H9 (cell line): ENCODE measurements around the gene ASB18. TPM values are rescaled to one million over a fixed set of nuclear protein-coding genes. Genes with fewer than 3 reads are reported as not detected.

Experiments used
- DNase-seq: peaks from one replicate; pipeline ENCODE4 v3.0.0-alpha.2; 2017
- H2AFZ ChIP-seq: one replicate; pipeline ENCODE4 v1.6.1; 2013; ENCODE audit warnings: mild to moderate bottlenecking, low read length, control low read depth, moderate library complexity
- H2AK5ac ChIP-seq: 2 replicates; pipeline ENCODE4 v1.6.1; 2013; ENCODE audit warnings: low read length, control low read depth, mixed read lengths; ENCODE audit not compliant: insufficient read length
- H2BK120ac ChIP-seq: one replicate; pipeline ENCODE4 v1.6.1; 2013; ENCODE audit warnings: low read depth, mild to moderate bottlenecking, low read length, control low read depth, inconsistent platforms; ENCODE audit not compliant: poor library complexity, severe bottlenecking
- H2BK12ac ChIP-seq: 2 replicates; pipeline ENCODE4 v1.6.1; 2013; ENCODE audit warnings: low read length, control low read depth, mixed read lengths, low read depth; ENCODE audit not compliant: insufficient read length
- H2BK15ac ChIP-seq: 2 replicates; pipeline ENCODE4 v1.6.1; 2013; ENCODE audit warnings: low read depth, low read length, control low read depth
- H2BK20ac ChIP-seq: one replicate; pipeline ENCODE4 v1.6.1; 2013; ENCODE audit warnings: low read depth, mild to moderate bottlenecking, low read length, control low read depth, inconsistent platforms; ENCODE audit not compliant: poor library complexity, severe bottlenecking
- H2BK5ac ChIP-seq: 2 replicates; pipeline ENCODE4 v1.6.1; 2013; ENCODE audit warnings: low read length, control low read depth, mixed read lengths; ENCODE audit not compliant: insufficient read length
- H3K14ac ChIP-seq: 2 replicates; pipeline ENCODE4 v1.6.1; 2013; ENCODE audit warnings: low read length, control low read depth; ENCODE audit not compliant: insufficient read depth
- H3K18ac ChIP-seq: 2 replicates; pipeline ENCODE4 v1.6.1; 2013; ENCODE audit warnings: low read depth, mild to moderate bottlenecking, mixed read lengths, low read length, control low read depth; ENCODE audit not compliant: insufficient read length
- H3K23ac ChIP-seq: 2 replicates; pipeline ENCODE4 v1.6.1; 2013; ENCODE audit warnings: low read length, control low read depth, mixed read lengths, low read depth; ENCODE audit not compliant: insufficient read length
- H3K23me2 ChIP-seq: 2 replicates; pipeline ENCODE4 v1.6.1; 2013; ENCODE audit warnings: low read depth, mild to moderate bottlenecking, mixed read lengths, low read length, control low read depth; ENCODE audit not compliant: insufficient read length, poor library complexity, severe bottlenecking
- H3K27ac ChIP-seq: 2 replicates; pipeline ENCODE4 v1.5.1; 2013; ENCODE audit warnings: low read length, control low read depth, mixed read lengths, low read depth; ENCODE audit not compliant: insufficient read length
- H3K27me3 ChIP-seq: 2 replicates; pipeline ENCODE4 v1.6.1; 2013; ENCODE audit warnings: low read length, control low read depth, inconsistent platforms; ENCODE audit not compliant: insufficient read depth
- H3K4ac ChIP-seq: 2 replicates; pipeline ENCODE4 v1.6.1; 2013; ENCODE audit warnings: low read depth, mild to moderate bottlenecking, control low read depth, inconsistent platforms, low read length, moderate library complexity
- H3K4me1 ChIP-seq: 2 replicates; pipeline ENCODE4 v1.6.1; 2013; ENCODE audit warnings: low read length, control low read depth, inconsistent platforms; ENCODE audit not compliant: insufficient read depth
- H3K4me2 ChIP-seq: 2 replicates; pipeline ENCODE4 v1.6.1; 2013; ENCODE audit warnings: low read length, control low read depth, mixed read lengths; ENCODE audit not compliant: insufficient read length, insufficient read depth
- H3K56ac ChIP-seq: 2 replicates; pipeline ENCODE4 v1.6.1; 2013; ENCODE audit warnings: low read depth, mild to moderate bottlenecking, mixed read lengths, low read length, control low read depth; ENCODE audit not compliant: insufficient read length
- H3K79me1 ChIP-seq: 2 replicates; pipeline ENCODE4 v1.6.1; 2013; ENCODE audit warnings: low read depth, mild to moderate bottlenecking, moderate library complexity, low read length, control low read depth, inconsistent platforms; ENCODE audit not compliant: insufficient read depth, poor library complexity, severe bottlenecking
- H3K79me2 ChIP-seq: 2 replicates; pipeline ENCODE4 v1.6.1; 2013; ENCODE audit warnings: low read length, control low read depth, inconsistent platforms; ENCODE audit not compliant: insufficient read depth
- H3K9ac ChIP-seq: 2 replicates; pipeline ENCODE4 v1.6.1; 2013; ENCODE audit warnings: low read length, control low read depth, mixed read lengths; ENCODE audit not compliant: insufficient read length; ENCODE audit errors: extremely low read depth
- H3K9me3 ChIP-seq: one replicate; pipeline ENCODE4 v1.6.1; 2013; ENCODE audit warnings: low read depth, low read length, inconsistent platforms; ENCODE audit not compliant: control insufficient read depth
- H3T11ph ChIP-seq: one replicate; pipeline ENCODE4 v1.6.1; 2013; ENCODE audit warnings: mild to moderate bottlenecking, low read length, control low read depth, inconsistent platforms
- H4K20me1 ChIP-seq: one replicate; pipeline ENCODE4 v1.6.1; 2013; ENCODE audit not compliant: control insufficient read depth, insufficient read length, insufficient read depth
- H4K5ac ChIP-seq: 2 replicates; pipeline ENCODE4 v1.6.1; 2013; ENCODE audit warnings: low read depth, mild to moderate bottlenecking, mixed read lengths, low read length, control low read depth; ENCODE audit not compliant: insufficient read length
- H4K8ac ChIP-seq: replicated peaks from 2 replicates; pipeline ENCODE4 v1.6.1; 2013; ENCODE audit warnings: low read length, control low read depth, mixed read lengths, low read depth; ENCODE audit not compliant: insufficient read length
- H4K91ac ChIP-seq: 2 replicates; pipeline ENCODE4 v1.6.1; 2013; ENCODE audit warnings: low read depth, mild to moderate bottlenecking, moderate library complexity, mixed read lengths, low read length, control low read depth; ENCODE audit not compliant: insufficient read length
- H3K27ac Mint-ChIP-seq, 3 experiments: 2 replicates in 2 of 3; 3 replicates in 1 of 3; pipeline ENCODE4 v1.8.0; 2020 to 2021; ENCODE audit warnings: mixed read lengths in 3 of 3, mild to moderate bottlenecking in 1 of 3, moderate library complexity in 1 of 3
- H3K27me3 Mint-ChIP-seq: 2 replicates; pipeline ENCODE4 v1.8.0; 2021; ENCODE audit warnings: low read depth, mild to moderate bottlenecking, moderate library complexity, mixed read lengths
- H3K36me3 Mint-ChIP-seq, 3 experiments: 2 replicates in 2 of 3; 3 replicates in 1 of 3; pipeline ENCODE4 v1.8.0; 2020 to 2021; ENCODE audit warnings: low read depth in 3 of 3, mixed read lengths in 3 of 3; ENCODE audit not compliant: insufficient read depth in 1 of 3
- H3K4me1 Mint-ChIP-seq, 2 experiments: 2 replicates each; pipeline ENCODE4 v1.8.0; 2020; ENCODE audit warnings: mixed read lengths in 2 of 2
- H3K4me3 Mint-ChIP-seq, 2 experiments: 2 replicates in 1 of 2; 3 replicates in 1 of 2; pipeline ENCODE4 v1.8.0; 2020 to 2021; ENCODE audit warnings: mild to moderate bottlenecking in 2 of 2, mixed read lengths in 2 of 2, moderate library complexity in 1 of 2
- H3K9me3 Mint-ChIP-seq, 2 experiments: 2 replicates in 1 of 2; 3 replicates in 1 of 2; pipeline ENCODE4 v1.8.0; 2020; ENCODE audit warnings: mild to moderate bottlenecking in 2 of 2, mixed read lengths in 2 of 2, moderate library complexity in 1 of 2
- WGBS: extraction: QIAGEN DNeasy Blood & Tissue Kit; methylation state at CpG from one replicate; pipeline ENCODE4 v1.1.7; 2013; ENCODE audit warnings: missing lambda C conversion rate, low lambda C conversion rate, mixed read lengths; ENCODE audit not compliant: insufficient read length; ENCODE audit errors: extremely low coverage; 5-methylcytosine and 5-hydroxymethylcytosine counted together
- total RNA-seq: library from RNA; stranded (reverse); gene quantifications from 2 replicates; pipeline ENCODE4 v1.2.1, GENCODE V29; 2021
- TF ChIP-seq, protein P1 (sequence below): fragments of 200-600 bp; sonication (generic); conservative IDR thresholded peaks from 3 replicates; pipeline ENCODE4 v1.8.0; 2021; ENCODE audit warnings: antibody characterized with exemption, mild to moderate bottlenecking

ASB18 gene
- total RNA-seq, 1 experiment from 2014 or later = not detected

DNA sequence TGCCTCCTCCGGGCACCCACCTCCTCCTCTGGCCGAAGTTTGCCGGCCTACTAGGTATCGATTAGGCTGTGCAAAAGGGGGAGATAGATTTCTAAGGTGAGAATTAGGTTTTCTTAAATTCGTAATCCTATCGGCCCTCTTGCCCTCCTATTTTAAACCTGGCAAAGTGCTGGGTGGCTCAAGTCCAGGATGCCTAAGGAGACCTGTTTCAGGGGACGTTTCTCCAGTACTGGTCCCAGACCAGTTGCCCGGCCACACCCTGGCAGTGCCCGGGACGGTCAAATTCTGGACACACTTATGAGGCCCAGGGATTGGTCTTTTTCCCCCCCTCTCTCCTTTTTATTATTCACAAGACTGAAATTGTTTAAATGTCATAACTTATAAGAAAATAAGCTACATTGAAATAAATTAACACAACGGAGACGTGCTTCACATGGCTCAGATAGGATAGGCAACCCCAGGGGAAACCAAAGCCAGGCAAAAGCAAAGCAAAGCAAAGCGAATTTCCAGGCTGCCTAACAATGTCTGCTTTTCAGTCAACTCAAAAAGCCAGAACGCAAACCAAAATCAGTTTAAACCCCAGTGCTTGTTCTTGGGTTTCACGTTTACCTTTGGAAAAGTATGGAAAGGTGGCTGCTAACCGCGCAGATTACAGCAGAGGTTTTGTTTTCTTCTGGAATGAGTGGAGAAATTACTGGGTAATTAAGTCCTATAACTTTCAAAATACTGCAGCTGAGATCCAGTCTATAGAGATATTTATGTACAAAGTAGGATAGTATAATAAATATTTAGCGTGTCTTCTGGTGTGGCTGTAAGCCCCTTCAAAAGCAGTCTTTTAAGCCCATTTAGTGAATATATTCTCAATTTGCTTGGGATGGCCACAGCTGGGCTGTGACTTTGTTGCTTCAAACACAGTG lies 99.0 kb downstream of the ASB18 start:
- Histone ChIP-seq H4K20me1 (no peaks in the 10 kb centered on the region), H3K18ac (no peak overlapping the region), H3K9me3 (no peaks in the 10 kb centered on the region), H3K4ac (no peak overlapping the region), H2BK12ac (no peak overlapping the region), H4K91ac (no peak overlapping the region), H3K79me2 (no peaks in the 10 kb centered on the region), H2BK120ac (no peak overlapping the region), H2BK5ac (no peak overlapping the region), H3K4me1 (peaks cover 4% of the 10 kb centered on the region; the same call in 1 of the 2 replicates), H3K23ac (no peak overlapping the region), H3K27ac (no peak overlapping the region), H3T11ph (no peak overlapping the region), H4K8ac (no peak overlapping the region), H2AK5ac (no peak overlapping the region), H2BK20ac (no peak overlapping the region), H2AFZ (no peak overlapping the region), H3K27me3 (peaks cover 79% of the 10 kb centered on the region), H3K56ac (no peak overlapping the region), H2BK15ac (no peak overlapping the region), H3K14ac (no peak overlapping the region), H4K5ac (no peak overlapping the region), H3K4me2 (peak overlapping the region; percentile 56), H3K23me2 (peaks cover 20% of the 10 kb centered on the region), H3K9ac (no peak overlapping the region), H3K79me1 (no peaks in the 10 kb centered on the region)
- no peak for DNase-seq
- no peak overlapping the region for H3K27ac Mint-ChIP-seq
- peaks cover 0 to 2% (median 0%) of the 10 kb centered on the region in 3 experiments; a peak in 2 of 7 replicates for H3K36me3 Mint-ChIP-seq
- TF ChIP-seq, protein P1, sequence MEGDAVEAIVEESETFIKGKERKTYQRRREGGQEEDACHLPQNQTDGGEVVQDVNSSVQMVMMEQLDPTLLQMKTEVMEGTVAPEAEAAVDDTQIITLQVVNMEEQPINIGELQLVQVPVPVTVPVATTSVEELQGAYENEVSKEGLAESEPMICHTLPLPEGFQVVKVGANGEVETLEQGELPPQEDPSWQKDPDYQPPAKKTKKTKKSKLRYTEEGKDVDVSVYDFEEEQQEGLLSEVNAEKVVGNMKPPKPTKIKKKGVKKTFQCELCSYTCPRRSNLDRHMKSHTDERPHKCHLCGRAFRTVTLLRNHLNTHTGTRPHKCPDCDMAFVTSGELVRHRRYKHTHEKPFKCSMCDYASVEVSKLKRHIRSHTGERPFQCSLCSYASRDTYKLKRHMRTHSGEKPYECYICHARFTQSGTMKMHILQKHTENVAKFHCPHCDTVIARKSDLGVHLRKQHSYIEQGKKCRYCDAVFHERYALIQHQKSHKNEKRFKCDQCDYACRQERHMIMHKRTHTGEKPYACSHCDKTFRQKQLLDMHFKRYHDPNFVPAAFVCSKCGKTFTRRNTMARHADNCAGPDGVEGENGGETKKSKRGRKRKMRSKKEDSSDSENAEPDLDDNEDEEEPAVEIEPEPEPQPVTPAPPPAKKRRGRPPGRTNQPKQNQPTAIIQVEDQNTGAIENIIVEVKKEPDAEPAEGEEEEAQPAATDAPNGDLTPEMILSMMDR = no peak
- peak overlapping the region; percentile 51 to 81 for H3K4me3 Mint-ChIP-seq
- H3K27me3 Mint-ChIP-seq = peaks cover 93% of the 10 kb centered on the region
- peaks cover 0 to 6% of the 10 kb centered on the region in 2 experiments; a peak in 2 of 5 replicates for H3K9me3 Mint-ChIP-seq
- peaks cover 44 to 52% of the 10 kb centered on the region in 2 experiments for H3K4me1 Mint-ChIP-seq
- no CpG with 5 or more reads among the region's 18 CpGs for WGBS
